Lower leg skin (tissue), 4 donors: ENCODE data around the gene C4BPA. TPM values are rescaled to one million over a fixed set of nuclear protein-coding genes. Genes with fewer than 3 reads are reported as not detected.

Experiments used
- DNase-seq, 2 donors: peaks; one replicate each; pipeline ENCODE4 v3.0.0-alpha.2; 2019; ENCODE audit warnings: low spot score in 2 of 2
- H3K4me3 ChIP-seq: fragments of 200-600 bp; sonication (generic); 2 replicates; pipeline ENCODE4 v1.5.1; 2017; ENCODE audit warnings: mild to moderate bottlenecking, low read depth; ENCODE audit not compliant: poor library complexity, severe bottlenecking
- CTCF ChIP-seq, 3 donors: fragments of 450-650 bp; IDR thresholded peaks; one replicate each; pipeline ENCODE4 v1.5.1; 2016; ENCODE audit warnings: antibody characterized with exemption in 3 of 3, mild to moderate bottlenecking in 3 of 3, moderate library complexity in 2 of 3
- POLR2A ChIP-seq, 2 donors: fragments of 450-650 bp; IDR thresholded peaks; one replicate each; pipeline ENCODE4 v1.6.1; 2016 to 2017; ENCODE audit warnings: antibody characterized with exemption in 2 of 2, mild to moderate bottlenecking in 1 of 2, moderate library complexity in 1 of 2
- WGBS, 2 donors: methylation state at CpG; one replicate each; pipeline ENCODE4 v1.1.5; 2018; 5-methylcytosine and 5-hydroxymethylcytosine counted together
- intact Hi-C: fragments of 100-400 bp; cut with DNase I; formaldehyde crosslinking; loops from one replicate; pipeline ENCODE4 v1.15.0; 2023; ENCODE audit warnings: low total_unique reads
- total RNA-seq, 4 donors: library from RNA; depleted of rRNA; stranded (reverse); fragments of >200 nt; gene quantifications; one replicate each; pipeline ENCODE4 v1.1.0, GENCODE V29; 2016

The C4BPA gene
- total RNA-seq, 4 donors from 2014 or later = not detected

GRCh38 chr1:207139616-207140015 is 35.6 kb downstream of the C4BPA start:
- DNase-seq = no peak
- intact Hi-C loops = no loop called here
- TF ChIP-seq CTCF (IDR thresholded peaks at IDR 0.05) = no peak
- H3K4me3 ChIP-seq = no peak overlapping the region
- 84 to 94% methylated on average over 1 of the region's 1 CpG for WGBS, 2 donors

DNA sequence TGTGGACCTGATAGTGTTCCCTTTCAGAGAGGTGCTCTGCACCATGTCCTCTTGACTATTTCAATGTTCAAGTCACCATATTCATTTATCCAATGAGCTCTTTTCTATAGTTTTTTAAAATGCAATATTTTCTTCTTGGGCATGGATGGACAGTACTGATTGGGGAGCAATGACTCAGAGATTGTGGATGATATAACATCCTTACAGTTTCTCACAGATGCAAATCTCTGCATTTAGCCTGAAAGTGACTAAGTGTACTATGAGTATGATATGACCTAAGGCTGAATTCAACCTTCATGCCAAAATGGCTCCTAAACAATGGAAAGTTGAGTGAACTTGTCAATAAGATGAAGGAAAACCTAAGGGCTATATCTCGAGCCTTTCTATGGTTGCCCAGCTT is 36.5 kb downstream of the C4BPA start:
- intact Hi-C loops = no loop called here
- H3K4me3 ChIP-seq = no peak overlapping the region
- TF ChIP-seq POLR2A (IDR thresholded peaks at IDR 0.05) (no peak), CTCF (IDR thresholded peaks at IDR 0.05) (no peak)
- DNase-seq = no peak
- 39 to 58% methylated on average over 1 of the region's 1 CpG for WGBS, 2 donors

DNA sequence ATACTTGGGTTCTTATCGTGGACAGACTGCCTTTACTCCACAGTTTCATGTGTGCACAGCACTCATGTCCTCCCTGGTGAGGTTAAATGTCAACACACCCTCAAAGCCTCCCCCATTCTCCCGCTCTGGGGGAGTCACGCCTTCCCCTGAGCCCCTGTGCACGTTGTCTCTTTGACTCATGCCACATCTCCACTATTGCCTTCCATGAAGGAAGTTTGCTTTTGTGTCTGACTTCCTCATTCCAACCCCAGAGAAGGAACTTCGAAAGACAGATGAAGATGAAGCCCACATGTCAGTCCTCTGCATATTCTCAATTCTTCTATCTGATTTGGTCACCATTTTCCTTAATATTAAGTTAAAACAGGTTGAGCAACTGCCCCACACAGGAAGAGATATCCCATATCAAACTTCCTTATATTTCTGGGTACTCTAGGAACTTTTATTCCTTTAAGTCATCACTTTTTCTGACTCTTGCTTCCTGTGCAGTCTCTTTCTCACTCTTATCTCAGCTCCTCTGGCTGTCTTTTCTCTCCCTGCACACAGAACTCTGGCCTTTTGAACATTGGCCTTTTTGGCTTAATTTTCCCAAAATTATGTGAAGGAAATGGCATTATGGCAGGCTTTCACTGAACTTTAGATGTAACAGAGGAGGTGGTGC is 41.5 kb downstream of the C4BPA start:
- WGBS, 2 donors = 73 to 79% methylated on average over 5 of the region's 5 CpGs
- TF ChIP-seq POLR2A (IDR thresholded peaks at IDR 0.05) (no peak), CTCF (IDR thresholded peaks at IDR 0.05) (no peak)
- no peak for DNase-seq
- intact Hi-C loops = no loop called here
- H3K4me3 ChIP-seq = no peak overlapping the region

DNA sequence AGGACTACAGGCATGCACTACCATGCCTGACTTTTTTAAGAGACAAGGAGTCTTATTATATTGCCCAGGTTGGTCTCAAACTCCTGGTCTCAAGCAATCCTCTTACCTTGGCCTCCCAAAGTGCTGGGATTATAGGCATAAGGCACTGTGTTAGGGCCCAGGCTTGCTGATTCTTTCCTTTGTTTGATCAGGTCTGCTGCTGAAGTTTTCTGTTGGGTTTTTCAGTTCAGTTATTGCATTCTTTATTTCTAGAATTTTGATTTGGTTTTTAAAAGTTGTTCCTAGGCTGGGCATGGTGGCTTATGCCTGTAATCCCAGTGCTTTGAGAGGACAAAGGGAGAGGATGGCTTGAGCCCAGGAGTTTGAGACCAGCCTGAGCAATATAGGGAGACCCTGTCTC is 47.9 kb downstream of the C4BPA start:
- no peak for TF ChIP-seq POLR2A (IDR thresholded peaks at IDR 0.05)
- TF ChIP-seq CTCF (IDR thresholded peaks at IDR 0.05) = no peak
- no peak overlapping the region for H3K4me3 ChIP-seq
- intact Hi-C loops = no loop called here
- no peak for DNase-seq

DNA sequence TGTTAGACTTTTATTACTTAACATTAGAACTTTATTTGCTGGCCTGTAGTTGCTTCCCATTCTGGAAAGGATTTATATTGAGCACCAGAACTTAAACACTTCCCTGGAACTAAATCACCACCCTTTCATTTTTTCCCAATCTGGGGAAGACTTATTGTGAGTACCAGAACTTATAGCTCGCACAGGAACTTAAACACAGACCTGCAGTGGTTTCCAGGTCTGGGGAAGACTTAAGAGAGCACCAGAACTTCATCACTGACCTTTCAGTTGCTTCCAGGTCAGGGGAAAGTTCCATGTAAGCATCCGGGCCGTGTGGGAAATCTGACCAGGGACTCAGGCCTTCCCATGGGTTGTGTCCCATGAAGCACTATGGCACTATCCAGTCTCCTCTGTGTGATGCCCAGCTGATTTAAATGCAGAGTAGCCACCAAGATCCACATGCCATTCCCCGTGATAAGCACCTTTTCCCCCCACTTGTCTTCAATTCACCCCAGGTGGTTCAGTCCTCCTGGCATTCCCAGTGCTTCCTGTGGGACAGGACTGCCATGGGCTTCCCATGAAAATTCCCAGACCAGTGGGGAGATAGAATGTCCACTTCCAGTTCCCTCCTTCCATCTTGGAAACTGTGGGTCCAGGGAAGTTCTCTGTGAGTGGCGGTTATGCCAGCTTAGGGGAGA is 48.9 kb downstream of the C4BPA start:
- TF ChIP-seq POLR2A (IDR thresholded peaks at IDR 0.05) (no peak), CTCF (IDR thresholded peaks at IDR 0.05) (no peak)
- intact Hi-C loops = no loop called here
- WGBS, 2 donors = 70 to 82% methylated on average over 5 of the region's 5 CpGs
- DNase-seq = no peak
- H3K4me3 ChIP-seq = no peak overlapping the region

DNA sequence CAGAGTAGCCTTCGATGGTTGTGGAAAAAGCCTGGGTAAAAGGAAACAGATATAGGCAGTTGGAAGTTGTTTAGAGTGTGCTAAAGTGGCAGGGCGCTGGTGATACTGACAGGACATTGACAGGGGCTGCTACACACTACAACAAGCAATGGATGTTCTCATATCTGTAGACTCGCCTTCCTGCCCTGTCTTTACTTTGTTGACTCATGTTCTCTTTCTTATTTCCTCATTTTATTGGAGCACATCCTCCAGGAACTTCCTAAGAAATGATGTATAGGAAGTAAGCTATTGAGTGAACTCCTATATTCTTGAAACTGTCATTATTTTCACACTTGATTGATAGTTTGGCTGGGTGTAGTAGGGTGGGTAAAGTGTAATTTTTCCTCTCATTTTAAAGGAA is 51.0 kb downstream of the C4BPA start:
- TF ChIP-seq POLR2A (IDR thresholded peaks at IDR 0.05) (no peak), CTCF (IDR thresholded peaks at IDR 0.05) (no peak)
- no peak overlapping the region for H3K4me3 ChIP-seq
- WGBS, 2 donors = 75 to 77% methylated on average over 3 of the region's 3 CpGs
- DNase-seq = no peak
- intact Hi-C loops = no loop called here
